ENCODE measurements around the gene ZCCHC24.

- TF ChIP-seq CTCF (IDR thresholded peaks at IDR 0.05), result no peak
- TF ChIP-seq POLR2A (IDR thresholded peaks at IDR 0.05), result no peak
Observed at GRCh38 chr10:79434821-79435251, 10.6 kb downstream of the ZCCHC24 start.
